GOT3 (cell line): ENCODE results near the gene SETD1A.
"Not testable (repeated sequence)": the region's sequence is repeated elsewhere in the genome, so short reads cannot be mapped to it uniquely, and the experiment has no call there.

Experiments
- DNase-seq: peaks from one replicate; lab custom pipeline; 2025; ENCODE audit warnings: mixed read lengths; lab: John Stamatoyannopoulos, UW

Gene SETD1A

GRCh38 chr16:30929167-30929566 is 28.4 kb upstream of the SETD1A start:
- DNase-seq, result no peak

GRCh38 chr16:30930160-30930571 is 27.4 kb upstream of the SETD1A start:
- DNase-seq, result no peak

- DNase-seq, result no peak
These were observed 26.4 kb upstream of the SETD1A start for GRCh38 chr16:30931068-30931650.

GRCh38 chr16:30934827-30935557 is 22.6 kb upstream of the SETD1A start:
- no peak for DNase-seq

- DNase-seq, result no peak
These were observed 19.9 kb upstream of the SETD1A start for GRCh38 chr16:30937692-30938091.

GRCh38 chr16:30939571-30939970 is 18.0 kb upstream of the SETD1A start:
- DNase-seq, result not testable (repeated sequence)

- DNase-seq, result no peak
These were observed 15.7 kb upstream of the SETD1A start for GRCh38 chr16:30941600-30942425.

- DNase-seq, result no peak
These were observed 15.1 kb upstream of the SETD1A start for GRCh38 chr16:30942426-30942806.

- no peak for DNase-seq
These were observed 13.2 kb upstream of the SETD1A start for GRCh38 chr16:30944352-30944751.

GRCh38 chr16:30946671-30947540 is 10.6 kb upstream of the SETD1A start:
- DNase-seq, result no peak

- no peak for DNase-seq
These were observed 10.1 kb upstream of the SETD1A start for GRCh38 chr16:30947541-30947858.

- peak; percentile 75 for DNase-seq
These were observed 9.5 kb upstream of the SETD1A start for GRCh38 chr16:30947859-30948666.

GRCh38 chr16:30948667-30949649 is 8.6 kb upstream of the SETD1A start, which contains the start of gene ORAI3:
ORAI3 (plus strand) TSS chr16:30949068; CDS start chr16:30949290, 222 bp downstream.
- no peak for DNase-seq

GRCh38 chr16:30949650-30950515 is 7.7 kb upstream of the SETD1A start:
- peak; percentile 11 for DNase-seq

- no peak for DNase-seq
These were observed 7.0 kb upstream of the SETD1A start for GRCh38 chr16:30950516-30951065.

- DNase-seq, result no peak
These were observed 6.4 kb upstream of the SETD1A start for GRCh38 chr16:30951193-30951592.

- no peak for DNase-seq
These were observed 5.8 kb upstream of the SETD1A start for GRCh38 chr16:30951750-30952149.

- no peak for DNase-seq
These were observed 4.4 kb upstream of the SETD1A start for GRCh38 chr16:30953111-30953510.
